PC-9 (cell line): ENCODE measurements around the gene SMCO1. TPM values are rescaled to one million over a fixed set of nuclear protein-coding genes. Genes with fewer than 3 reads are reported as not detected.

ENCODE experiments used
- BruUV-seq: library from RNA; stranded (reverse); fragments of 400-500 nt; replicated peaks from 2 replicates; lab custom pipeline; 2021; lab: Mats Ljungman, UMichigan
- CTCF ChIA-PET: fragments of 300-600 bp; sonication (Branson Sonifier 250); formaldehyde crosslinking; loops from one replicate; lab custom pipeline; 2022; ENCODE audit warnings: antibody characterized with exemption; lab: Charles Lee
- POLR2A ChIA-PET: fragments of 300-600 bp; sonication (Branson Sonifier 250); formaldehyde crosslinking; loops from one replicate; lab custom pipeline; 2022; ENCODE audit warnings: antibody characterized with exemption; ENCODE audit not compliant: unreplicated experiment; lab: Charles Lee
- DNase-seq, 2 experiments: peaks; one replicate each; pipeline versions ENCODE4 v3.0.0 to v3.0.0-alpha.2; 2015 to 2022; ENCODE audit warnings: mixed read lengths in 1 of 2
- H2AFZ ChIP-seq: fragments of 200-600 bp; sonication (generic); 2 replicates; pipeline ENCODE4 v1.8.1; 2017; ENCODE audit warnings: antibody characterized with exemption
- H3F3A ChIP-seq: fragments of 200-600 bp; sonication (generic); 2 replicates; pipeline ENCODE4 v1.8.1; 2017; ENCODE audit warnings: antibody characterized with exemption, mild to moderate bottlenecking, low read depth; ENCODE audit not compliant: insufficient read depth
- H3K27ac ChIP-seq: fragments of 200-600 bp; sonication (generic); 2 replicates; pipeline ENCODE4 v1.6.1; 2016; ENCODE audit warnings: mixed run types
- H3K27me3 ChIP-seq: fragments of 200-600 bp; sonication (generic); 2 replicates; pipeline ENCODE4 v1.6.1; 2016; ENCODE audit warnings: low read depth, mixed run types; ENCODE audit not compliant: insufficient read depth
- H3K36me3 ChIP-seq: fragments of 200-600 bp; sonication (generic); 2 replicates; pipeline ENCODE4 v1.6.1; 2016; ENCODE audit warnings: low read depth, mixed run types
- H3K4me1 ChIP-seq: fragments of 200-600 bp; sonication (generic); replicated peaks from 2 replicates; pipeline ENCODE4 v1.6.1; 2016; ENCODE audit warnings: mixed run types; ENCODE audit not compliant: insufficient read depth
- H3K4me2 ChIP-seq: fragments of 200-600 bp; sonication (generic); 2 replicates; pipeline ENCODE4 v1.6.1; 2017; ENCODE audit warnings: mixed run types
- H3K4me3 ChIP-seq: fragments of 200-600 bp; sonication (generic); 2 replicates; pipeline ENCODE4 v1.6.1; 2016; ENCODE audit warnings: mixed run types
- H3K79me2 ChIP-seq: fragments of 200-600 bp; sonication (generic); 2 replicates; pipeline ENCODE4 v1.6.1; 2017; ENCODE audit warnings: low read depth, mixed run types
- H3K9me2 ChIP-seq: fragments of 200-600 bp; sonication (generic); 2 replicates; pipeline ENCODE4 v1.8.1; 2017; ENCODE audit warnings: mild to moderate bottlenecking; ENCODE audit not compliant: insufficient read depth
- H3K9me3 ChIP-seq: fragments of 200-600 bp; sonication (generic); 2 replicates; pipeline ENCODE4 v1.8.1; 2016; ENCODE audit warnings: low read depth; ENCODE audit not compliant: insufficient read depth
- H4K20me1 ChIP-seq: fragments of 200-600 bp; sonication (generic); 2 replicates; pipeline ENCODE4 v1.8.1; 2017; ENCODE audit not compliant: insufficient read depth
- CTCF ChIP-seq: fragments of 200-600 bp; sonication (generic); conservative IDR thresholded peaks from 2 replicates; pipeline ENCODE4 v1.6.1; 2017; ENCODE audit warnings: mixed run types, antibody characterized with exemption, mild to moderate bottlenecking, moderate library complexity
- EZH2 ChIP-seq: fragments of 200-600 bp; sonication (generic); IDR thresholded peaks from 2 replicates; pipeline ENCODE4 v1.8.0; 2017; ENCODE audit warnings: antibody characterized with exemption, low read depth
- intact Hi-C: fragments of 100-400 bp; cut with micrococcal nuclease; formaldehyde crosslinking; loops from one replicate; pipeline ENCODE4 v1.10.0; 2022; ENCODE audit not compliant: unreplicated experiment
- total RNA-seq: library from RNA; stranded (reverse); gene quantifications from 2 replicates; pipeline ENCODE4 v1.2.3, GENCODE V29; 2021

SMCO1 gene
- total RNA-seq, 1 experiment from 2014 or later, result not detected

GRCh38 chr3:196547067-196547466 lies 31.9 kb upstream of the SMCO1 start:
- no peak for TF ChIP-seq EZH2
- TF ChIP-seq CTCF, result no peak
- Histone ChIP-seq H3K27ac (no peak overlapping the region), H2AFZ (no peak overlapping the region), H3K4me3 (no peak overlapping the region), H3K79me2 (no peaks in the 10 kb centered on the region), H3K9me3 (peaks cover 12% of the 10 kb centered on the region), H3F3A (no peaks in the 10 kb centered on the region), H3K4me1 (no peaks in the 10 kb centered on the region), H3K4me2 (no peak overlapping the region), H4K20me1 (no peaks in the 10 kb centered on the region), H3K9me2 (no peaks in the 10 kb centered on the region), H3K36me3 (no peaks in the 10 kb centered on the region), H3K27me3 (no peaks in the 10 kb centered on the region)
- no TSS peak for BruUV-seq
- ChIA-PET POLR2A (no interaction called here), CTCF (no interaction called here)
- DNase-seq, result no peak
- intact Hi-C loops, result no loop called here

GRCh38 chr3:196546537-196546936 lies 31.4 kb upstream of the SMCO1 start:
- POLR2A ChIA-PET, result no interaction called here
- Histone ChIP-seq H4K20me1 (no peaks in the 10 kb centered on the region), H3K27ac (no peak overlapping the region), H3K9me2 (no peaks in the 10 kb centered on the region), H3K4me2 (no peak overlapping the region), H3K9me3 (peaks cover 12% of the 10 kb centered on the region), H3K27me3 (no peaks in the 10 kb centered on the region), H3K36me3 (no peaks in the 10 kb centered on the region), H3F3A (no peaks in the 10 kb centered on the region), H2AFZ (no peak overlapping the region), H3K79me2 (no peaks in the 10 kb centered on the region), H3K4me1 (no peaks in the 10 kb centered on the region), H3K4me3 (no peak overlapping the region)
- TF ChIP-seq CTCF (no peak), EZH2 (no peak)
- intact Hi-C loops, result no loop called here
- no TSS peak for BruUV-seq
- DNase-seq, result no peak
- CTCF ChIA-PET, result no interaction called here

- H3K4me1 ChIP-seq, result no peaks in the 10 kb centered on the region
- POLR2A ChIA-PET, result no interaction called here
- H3F3A ChIP-seq, result 0 out of 2 replicates have a peak, but pooled peaks cover under 1% of the 10 kb centered on the region
- intact Hi-C loops, result no loop called here
- no peak overlapping the region for H3K27ac ChIP-seq
- no peaks in the 10 kb centered on the region for H4K20me1 ChIP-seq
- TF ChIP-seq EZH2 (no peak), CTCF (no peak)
- H3K4me3 ChIP-seq, result no peak overlapping the region
- no peak for DNase-seq
- H3K4me2 ChIP-seq, result no peak overlapping the region
- no peaks in the 10 kb centered on the region for H3K27me3 ChIP-seq
- H3K9me3 ChIP-seq, result peaks cover 7% of the 10 kb centered on the region
- no peak overlapping the region for H2AFZ ChIP-seq
- no peaks in the 10 kb centered on the region for H3K36me3 ChIP-seq
- CTCF ChIA-PET, result interaction anchor here (1.1 kb wide), 1 partner anchor 11 kb away, joined by 3 read pairs; no protein-coding TSS in a partner anchor
- no peaks in the 10 kb centered on the region for H3K79me2 ChIP-seq
- BruUV-seq, result no TSS peak
- no peaks in the 10 kb centered on the region for H3K9me2 ChIP-seq
Observed at GRCh38 chr3:196544491-196544992, 29.4 kb upstream of the SMCO1 start.
